NOMO-1 treated with DMSO at 0.1 percent for 48 hours (cell line): Measurements from ENCODE around the gene TUBB2A.
A peak's percentile ranks its signal among the peaks of the same experiment; 100 is the strongest.

Experiments used
- DNase-seq: peaks from one replicate; lab custom pipeline; 2025; ENCODE audit not compliant: unreplicated experiment; lab: John Stamatoyannopoulos, UW

The TUBB2A gene

GRCh38 chr6:3124667-3125066 is 32.7 kb downstream of the TUBB2A start:
- no peak for DNase-seq

- DNase-seq = no peak
Measured at GRCh38 chr6:3122823-3123182, 34.5 kb downstream of the TUBB2A start.

GRCh38 chr6:3120765-3121089 is 36.6 kb downstream of the TUBB2A start:
- no peak for DNase-seq

GRCh38 chr6:3119040-3119723 is 38.2 kb downstream of the TUBB2A start:
- peak; percentile 5 for DNase-seq

GRCh38 chr6:3118353-3119039 is 38.8 kb downstream of the TUBB2A start, which contains the start of gene BPHL:
TSS of gene BPHL (plus strand) at chr6:3118711. CDS start at chr6:3118741, 30 bp downstream.
- DNase-seq = peak; percentile 89

- no peak for DNase-seq
Measured at GRCh38 chr6:3117912-3118352, 39.4 kb downstream of the TUBB2A start.

- no peak for DNase-seq
Measured at GRCh38 chr6:3114377-3114776, 43.0 kb downstream of the TUBB2A start.

- DNase-seq = no peak
Measured at GRCh38 chr6:3109761-3110160, 47.6 kb downstream of the TUBB2A start.

GRCh38 chr6:3108746-3109414 is 48.5 kb downstream of the TUBB2A start:
- DNase-seq = no peak
